MV-4-11 (cell line): ENCODE measurements around the gene TRIM4.

Experiments used
- DNase-seq: peaks from one replicate; lab custom pipeline; 2025; lab: John Stamatoyannopoulos, UW

The TRIM4 gene

GRCh38 chr7:99843808-99844207 lies 75.5 kb downstream of the TRIM4 start:
- peak; percentile 24 for DNase-seq

- no peak for DNase-seq
Measured at GRCh38 chr7:99842926-99843325, 76.4 kb downstream of the TRIM4 start.
